Sigmoid colon (tissue), 4 donors: ENCODE results near the gene NOX3.

Source experiments
- EP300 ChIP-seq, 4 donors: sonication (generic); formaldehyde crosslinking; IDR thresholded peaks; one replicate each; pipeline ENCODE4 v1.6.1; 2017; ENCODE audit warnings: antibody characterized with exemption in 4 of 4
- POLR2AphosphoS5 ChIP-seq, 4 donors: sonication (generic); formaldehyde crosslinking; IDR thresholded peaks; one replicate each; pipeline ENCODE4 v1.6.1; 2017; ENCODE audit warnings: antibody characterized with exemption in 4 of 4
- TF ChIP-seq, protein P1 (sequence below), 4 experiments: fragments of 450-650 bp in 3 of 4; fragments of 200-600 bp in 1 of 4; IDR thresholded peaks; one replicate each; pipeline ENCODE4 v1.5.1; 2016 to 2019; ENCODE audit warnings: antibody characterized with exemption in 4 of 4, mild to moderate bottlenecking in 3 of 4, moderate library complexity in 2 of 4

GRCh38 chr6:155432293-155432692 is 23.3 kb downstream of the NOX3 start:
- TF ChIP-seq, protein P1, sequence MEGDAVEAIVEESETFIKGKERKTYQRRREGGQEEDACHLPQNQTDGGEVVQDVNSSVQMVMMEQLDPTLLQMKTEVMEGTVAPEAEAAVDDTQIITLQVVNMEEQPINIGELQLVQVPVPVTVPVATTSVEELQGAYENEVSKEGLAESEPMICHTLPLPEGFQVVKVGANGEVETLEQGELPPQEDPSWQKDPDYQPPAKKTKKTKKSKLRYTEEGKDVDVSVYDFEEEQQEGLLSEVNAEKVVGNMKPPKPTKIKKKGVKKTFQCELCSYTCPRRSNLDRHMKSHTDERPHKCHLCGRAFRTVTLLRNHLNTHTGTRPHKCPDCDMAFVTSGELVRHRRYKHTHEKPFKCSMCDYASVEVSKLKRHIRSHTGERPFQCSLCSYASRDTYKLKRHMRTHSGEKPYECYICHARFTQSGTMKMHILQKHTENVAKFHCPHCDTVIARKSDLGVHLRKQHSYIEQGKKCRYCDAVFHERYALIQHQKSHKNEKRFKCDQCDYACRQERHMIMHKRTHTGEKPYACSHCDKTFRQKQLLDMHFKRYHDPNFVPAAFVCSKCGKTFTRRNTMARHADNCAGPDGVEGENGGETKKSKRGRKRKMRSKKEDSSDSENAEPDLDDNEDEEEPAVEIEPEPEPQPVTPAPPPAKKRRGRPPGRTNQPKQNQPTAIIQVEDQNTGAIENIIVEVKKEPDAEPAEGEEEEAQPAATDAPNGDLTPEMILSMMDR (IDR thresholded peaks at IDR 0.05): no peak
- no peak for TF ChIP-seq EP300 (IDR thresholded peaks at IDR 0.05)
- TF ChIP-seq POLR2AphosphoS5 (IDR thresholded peaks at IDR 0.05): no peak
